Measurements from ENCODE around the gene SDC3.

DNA sequence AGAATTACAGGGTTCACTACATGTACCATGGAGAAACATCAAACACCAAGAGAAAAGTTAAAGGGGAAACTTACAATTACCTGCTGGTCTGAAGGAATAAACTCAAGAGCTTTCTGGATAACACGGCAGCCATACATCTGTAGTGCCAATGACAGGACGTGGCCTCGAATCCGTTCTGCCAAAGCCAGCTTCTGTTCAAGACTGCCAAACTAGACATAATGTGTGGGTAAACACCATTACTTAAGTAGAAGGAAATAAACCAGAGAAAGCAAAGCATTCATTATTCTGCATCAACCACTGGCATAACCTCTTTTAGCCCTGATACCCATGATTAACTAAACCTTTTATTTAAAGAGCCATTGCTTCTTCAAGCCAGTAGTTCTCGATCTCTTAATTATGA lies 41.5 kb upstream of the SDC3 start:
- TF ChIP-seq EP300 (IDR thresholded peaks at IDR 0.05; ENCODE audit: borderline replicate concordance) (no peak), RAD21 (IDR thresholded peaks at IDR 0.05; ENCODE audit: low read depth) (no peak), TAF1 (IDR thresholded peaks at IDR 0.05; ENCODE audit: low read depth) (no peak), NFIC (IDR thresholded peaks at IDR 0.05) (no peak), CREB1 (IDR thresholded peaks at IDR 0.05; ENCODE audit: low read depth) (no peak), TEAD4 (IDR thresholded peaks at IDR 0.05) (no peak)
- TF ChIP-seq, protein P1, sequence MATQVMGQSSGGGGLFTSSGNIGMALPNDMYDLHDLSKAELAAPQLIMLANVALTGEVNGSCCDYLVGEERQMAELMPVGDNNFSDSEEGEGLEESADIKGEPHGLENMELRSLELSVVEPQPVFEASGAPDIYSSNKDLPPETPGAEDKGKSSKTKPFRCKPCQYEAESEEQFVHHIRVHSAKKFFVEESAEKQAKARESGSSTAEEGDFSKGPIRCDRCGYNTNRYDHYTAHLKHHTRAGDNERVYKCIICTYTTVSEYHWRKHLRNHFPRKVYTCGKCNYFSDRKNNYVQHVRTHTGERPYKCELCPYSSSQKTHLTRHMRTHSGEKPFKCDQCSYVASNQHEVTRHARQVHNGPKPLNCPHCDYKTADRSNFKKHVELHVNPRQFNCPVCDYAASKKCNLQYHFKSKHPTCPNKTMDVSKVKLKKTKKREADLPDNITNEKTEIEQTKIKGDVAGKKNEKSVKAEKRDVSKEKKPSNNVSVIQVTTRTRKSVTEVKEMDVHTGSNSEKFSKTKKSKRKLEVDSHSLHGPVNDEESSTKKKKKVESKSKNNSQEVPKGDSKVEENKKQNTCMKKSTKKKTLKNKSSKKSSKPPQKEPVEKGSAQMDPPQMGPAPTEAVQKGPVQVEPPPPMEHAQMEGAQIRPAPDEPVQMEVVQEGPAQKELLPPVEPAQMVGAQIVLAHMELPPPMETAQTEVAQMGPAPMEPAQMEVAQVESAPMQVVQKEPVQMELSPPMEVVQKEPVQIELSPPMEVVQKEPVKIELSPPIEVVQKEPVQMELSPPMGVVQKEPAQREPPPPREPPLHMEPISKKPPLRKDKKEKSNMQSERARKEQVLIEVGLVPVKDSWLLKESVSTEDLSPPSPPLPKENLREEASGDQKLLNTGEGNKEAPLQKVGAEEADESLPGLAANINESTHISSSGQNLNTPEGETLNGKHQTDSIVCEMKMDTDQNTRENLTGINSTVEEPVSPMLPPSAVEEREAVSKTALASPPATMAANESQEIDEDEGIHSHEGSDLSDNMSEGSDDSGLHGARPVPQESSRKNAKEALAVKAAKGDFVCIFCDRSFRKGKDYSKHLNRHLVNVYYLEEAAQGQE (IDR thresholded peaks at IDR 0.05; ENCODE audit: low read depth): no peak
- TF ChIP-seq, protein P2, sequence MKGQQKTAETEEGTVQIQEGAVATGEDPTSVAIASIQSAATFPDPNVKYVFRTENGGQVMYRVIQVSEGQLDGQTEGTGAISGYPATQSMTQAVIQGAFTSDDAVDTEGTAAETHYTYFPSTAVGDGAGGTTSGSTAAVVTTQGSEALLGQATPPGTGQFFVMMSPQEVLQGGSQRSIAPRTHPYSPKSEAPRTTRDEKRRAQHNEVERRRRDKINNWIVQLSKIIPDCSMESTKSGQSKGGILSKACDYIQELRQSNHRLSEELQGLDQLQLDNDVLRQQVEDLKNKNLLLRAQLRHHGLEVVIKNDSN (IDR thresholded peaks at IDR 0.05): no peak
- TF ChIP-seq, protein P3, sequence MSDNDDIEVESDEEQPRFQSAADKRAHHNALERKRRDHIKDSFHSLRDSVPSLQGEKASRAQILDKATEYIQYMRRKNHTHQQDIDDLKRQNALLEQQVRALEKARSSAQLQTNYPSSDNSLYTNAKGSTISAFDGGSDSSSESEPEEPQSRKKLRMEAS (IDR thresholded peaks at IDR 0.05): no peak

Measured in Ishikawa (cell line).